Endothelial cell of umbilical vein (primary cell): ENCODE measurements around the gene PSMB3. TPM values are rescaled to one million over a fixed set of nuclear protein-coding genes. Genes with fewer than 3 reads are reported as not detected.
A peak's percentile ranks its signal among the peaks of the same experiment; 100 is the strongest.

Experiments
- BruUV-seq: library from RNA; stranded (reverse); fragments of 400-500 nt; replicated peaks from 2 replicates; lab custom pipeline; 2021; lab: Mats Ljungman, UMichigan
- CTCF ChIA-PET: fragments of 300-600, 350-600 bp; sonication (Branson Sonifier 250); formaldehyde crosslinking; loops from one replicate; lab custom pipeline; 2021; ENCODE audit warnings: antibody characterized with exemption, inconsistent platforms; lab: Charles Lee
- POLR2A ChIA-PET: fragments of 300-600, 350-600 bp; sonication (Branson Sonifier 250); formaldehyde crosslinking; loops from one replicate; lab custom pipeline; 2021; ENCODE audit warnings: antibody characterized with exemption, inconsistent platforms; lab: Charles Lee
- DNase-seq: peaks from one replicate; pipeline ENCODE4 v3.0.0-alpha.2; 2011; ENCODE audit warnings: low read depth, low spot score
- FAIRE-seq: peaks from 2 replicates; lab custom pipeline; 2011; peaks lifted over from hg19 to GRCh38; lab: Jason Lieb, UNC
- H2AFZ ChIP-seq: 2 replicates; pipeline ENCODE4 v1.6.0; 2012; ENCODE audit warnings: low read depth, low read length, control low read depth, inconsistent platforms
- H3K27ac ChIP-seq: 2 replicates; pipeline ENCODE4 v1.5.1; 2011; ENCODE audit warnings: low read depth, mild to moderate bottlenecking, control low read depth, low read length, moderate library complexity; ENCODE audit not compliant: insufficient read depth
- H3K27me3 ChIP-seq, 2 experiments: 2 replicates each; pipeline versions ENCODE4 v1.6.0 to v1.6.1; 2011; ENCODE audit warnings: low read length in 2 of 2, mixed read lengths in 1 of 2; ENCODE audit not compliant: control insufficient read depth in 2 of 2, insufficient read depth in 2 of 2
- H3K36me3 ChIP-seq, 2 experiments: 2 replicates in 1 of 2; 3 replicates in 1 of 2; pipeline ENCODE4 v1.5.1; 2011; ENCODE audit warnings: low read length in 2 of 2, mild to moderate bottlenecking in 1 of 2, moderate library complexity in 1 of 2; ENCODE audit not compliant: control insufficient read depth in 2 of 2, insufficient read depth in 2 of 2; ENCODE audit errors: extremely low read depth in 1 of 2
- H3K4me1 ChIP-seq: 3 replicates; pipeline ENCODE4 v1.5.1; 2011; ENCODE audit warnings: mild to moderate bottlenecking, low read length; ENCODE audit not compliant: control insufficient read depth, insufficient read depth; ENCODE audit errors: extremely low read depth
- H3K4me2 ChIP-seq: 2 replicates; pipeline ENCODE4 v1.6.1; 2011; ENCODE audit warnings: low read length, control low read depth, mixed read lengths; ENCODE audit not compliant: insufficient read depth
- H3K4me3 ChIP-seq, 3 experiments: fragments of 200-600 bp in 1 of 3; sonication (generic), shearing (Covaris generic) in 1 of 3; replicated peaks in 1 of 3; 2 replicates each; pipeline ENCODE4 v1.5.1; 2011 to 2016; ENCODE audit warnings: control low read depth in 3 of 3, low read length in 3 of 3, mild to moderate bottlenecking in 2 of 3, inconsistent platforms in 1 of 3, low read depth in 1 of 3, moderate library complexity in 1 of 3; ENCODE audit not compliant: insufficient read depth in 1 of 3
- H3K79me2 ChIP-seq: 2 replicates; pipeline ENCODE4 v1.6.0; 2012; ENCODE audit warnings: low read length, inconsistent platforms; ENCODE audit not compliant: control insufficient read depth, insufficient read depth
- H3K9ac ChIP-seq: replicated peaks from 2 replicates; pipeline ENCODE3; 2011; ENCODE audit warnings: low read length, control low read depth; ENCODE audit not compliant: insufficient read depth; ENCODE audit errors: extremely low read depth
- H3K9me1 ChIP-seq: replicated peaks from 3 replicates; pipeline ENCODE4 v1.6.0; 2011; ENCODE audit warnings: mild to moderate bottlenecking, low read length; ENCODE audit not compliant: control insufficient read depth, insufficient read depth; ENCODE audit errors: extremely low read depth
- H3K9me3 ChIP-seq: replicated peaks from 2 replicates; pipeline ENCODE4 v1.5.1; 2012; ENCODE audit warnings: low read length, inconsistent platforms; ENCODE audit not compliant: control insufficient read depth, insufficient read depth
- H4K20me1 ChIP-seq: replicated peaks from 2 replicates; pipeline ENCODE3; 2011; ENCODE audit warnings: mild to moderate bottlenecking, low read length; ENCODE audit not compliant: control insufficient read depth, insufficient read depth; ENCODE audit errors: extremely low read depth
- EZH2 ChIP-seq: IDR thresholded peaks from 2 replicates; pipeline ENCODE4 v1.6.1; 2012; ENCODE audit warnings: borderline replicate concordance, low read depth, mild to moderate bottlenecking, moderate library complexity, low read length, inconsistent platforms; ENCODE audit not compliant: severe bottlenecking
- FOS ChIP-seq: IDR thresholded peaks from 2 replicates; pipeline ENCODE4 v1.6.1; 2011; ENCODE audit warnings: mild to moderate bottlenecking, low read length, moderate library complexity, borderline replicate concordance; ENCODE audit not compliant: insufficient read depth
- GATA2 ChIP-seq: IDR thresholded peaks from 2 replicates; pipeline ENCODE4 v1.7.0; 2011; ENCODE audit warnings: low read depth, mild to moderate bottlenecking, moderate library complexity, mixed read lengths, low read length; ENCODE audit not compliant: insufficient read length, insufficient read depth
- JUN ChIP-seq: IDR thresholded peaks from 2 replicates; pipeline ENCODE4 v1.6.1; 2011; ENCODE audit warnings: borderline replicate concordance, low read depth; ENCODE audit not compliant: insufficient read length, insufficient read depth
- MAX ChIP-seq: IDR thresholded peaks from 2 replicates; pipeline ENCODE4 v1.6.1; 2011; ENCODE audit not compliant: insufficient read depth, insufficient read length
- MYC ChIP-seq: IDR thresholded peaks from one replicate; pipeline ENCODE4 v1.6.1; 2011; ENCODE audit warnings: mild to moderate bottlenecking, low read depth, low read length
- POLR2A ChIP-seq: IDR thresholded peaks from 2 replicates; pipeline ENCODE4 v1.6.1; 2012; ENCODE audit warnings: low read depth, mild to moderate bottlenecking, control low read depth, low read length
- POLR2AphosphoS5 ChIP-seq: IDR thresholded peaks from 2 replicates; pipeline ENCODE4 v1.6.1; 2012; ENCODE audit warnings: low read depth, mild to moderate bottlenecking, control low read depth, low read length, moderate library complexity; ENCODE audit not compliant: insufficient read depth
- dilution Hi-C: fragments of 300-500 bp; cut with MboI; formaldehyde crosslinking; loops from one replicate; pipeline ENCODE4 v1.15.0; 2019; ENCODE audit warnings: low sequenced_read_pairs; ENCODE audit not compliant: extremely low pct_ligation_motif_present
- intact Hi-C: fragments of 100-400 bp; cut with micrococcal nuclease; formaldehyde crosslinking; loops from one replicate; pipeline ENCODE4 v1.10.0; 2022
- polyA plus RNA-seq, 4 experiments: library from polyadenylated mRNA; depleted of rRNA in 3 of 4; stranded (reverse) in 3 of 4; unstranded in 1 of 4; fragments of >200 nt; gene quantifications; 2 replicates each; pipeline versions ENCODE4 v1.2.1 to v1.2.3, GENCODE V29; 2011 to 2012; ENCODE audit warnings: missing spikeins in 1 of 4
- total RNA-seq: library from RNA; stranded (reverse); gene quantifications from 2 replicates; pipeline ENCODE4 v1.2.3, GENCODE V29; 2021
- TF ChIP-seq, protein P1 (sequence below), 2 donors: IDR thresholded peaks; 1 replicate in 1 of 2; 2 replicates in 1 of 2; pipeline ENCODE4 v1.5.1; 2011; ENCODE audit warnings: low read length in 2 of 2, mild to moderate bottlenecking in 2 of 2, moderate library complexity in 2 of 2, control low read depth in 1 of 2, inconsistent platforms in 1 of 2, low read depth in 1 of 2; ENCODE audit not compliant: insufficient read depth in 1 of 2; ENCODE audit errors: extremely low read depth in 1 of 2

Gene PSMB3
- total and polyA plus RNA-seq, 2 donors (not counting 3 experiments of a cell fraction or from before 2014, with no cell fraction given): 213 to 685 TPM

GRCh38 chr17:38742411-38743308 lies 9.9 kb upstream of the PSMB3 start:
- intact Hi-C loops: no loop called here
- H3K4me3 ChIP-seq: no peak overlapping the region
- CTCF ChIA-PET: interaction anchor here (1.0 kb wide), 1 partner anchor 185 kb away, joined by 3 read pairs; no protein-coding TSS in a partner anchor
- H3K27me3 ChIP-seq: no peaks in the 10 kb centered on the region
- no peaks in the 10 kb centered on the region for H3K9me1 ChIP-seq
- BruUV-seq: no TSS peak
- peaks cover 2% of the 10 kb centered on the region for H4K20me1 ChIP-seq
- peak overlapping the region; percentile 10 for H3K9ac ChIP-seq
- no peak overlapping the region for H3K4me2 ChIP-seq
- dilution Hi-C loops: no loop called here
- peaks cover 26% of the 10 kb centered on the region for H3K4me1 ChIP-seq
- no peaks in the 10 kb centered on the region for H3K9me3 ChIP-seq
- POLR2A ChIA-PET: interaction anchor here (0.7 kb wide), 1 partner anchor 1500 kb away, joined by 4 read pairs; no protein-coding TSS in a partner anchor
- H2AFZ ChIP-seq: no peak overlapping the region
- peaks cover 81% of the 10 kb centered on the region for H3K79me2 ChIP-seq
- peaks cover 0 to 23% of the 10 kb centered on the region in 2 experiments for H3K36me3 ChIP-seq
- H3K27ac ChIP-seq: peak overlapping the region; percentile 60
- TF ChIP-seq JUN (no peak), GATA2 (no peak), MYC (no peak), POLR2AphosphoS5 (peak; percentile 19), POLR2A (peak; percentile 63), MAX (no peak), EZH2 (no peak), FOS (no peak)
- TF ChIP-seq, protein P1, sequence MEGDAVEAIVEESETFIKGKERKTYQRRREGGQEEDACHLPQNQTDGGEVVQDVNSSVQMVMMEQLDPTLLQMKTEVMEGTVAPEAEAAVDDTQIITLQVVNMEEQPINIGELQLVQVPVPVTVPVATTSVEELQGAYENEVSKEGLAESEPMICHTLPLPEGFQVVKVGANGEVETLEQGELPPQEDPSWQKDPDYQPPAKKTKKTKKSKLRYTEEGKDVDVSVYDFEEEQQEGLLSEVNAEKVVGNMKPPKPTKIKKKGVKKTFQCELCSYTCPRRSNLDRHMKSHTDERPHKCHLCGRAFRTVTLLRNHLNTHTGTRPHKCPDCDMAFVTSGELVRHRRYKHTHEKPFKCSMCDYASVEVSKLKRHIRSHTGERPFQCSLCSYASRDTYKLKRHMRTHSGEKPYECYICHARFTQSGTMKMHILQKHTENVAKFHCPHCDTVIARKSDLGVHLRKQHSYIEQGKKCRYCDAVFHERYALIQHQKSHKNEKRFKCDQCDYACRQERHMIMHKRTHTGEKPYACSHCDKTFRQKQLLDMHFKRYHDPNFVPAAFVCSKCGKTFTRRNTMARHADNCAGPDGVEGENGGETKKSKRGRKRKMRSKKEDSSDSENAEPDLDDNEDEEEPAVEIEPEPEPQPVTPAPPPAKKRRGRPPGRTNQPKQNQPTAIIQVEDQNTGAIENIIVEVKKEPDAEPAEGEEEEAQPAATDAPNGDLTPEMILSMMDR (IDR thresholded peaks at IDR 0.05; ENCODE audit: extremely low read depth in 1 of 2, insufficient read depth in 1 of 2, low read depth in 1 of 2, low read length in 2 of 2): no peak
- FAIRE-seq (no peak), DNase-seq (peak; percentile 77)
